Measurements from ENCODE around the gene SLC26A2. TPM values are rescaled to one million over a fixed set of nuclear protein-coding genes. Genes with fewer than 3 reads are reported as not detected.

Gene SLC26A2
- total RNA-seq, 1 experiment from 2014 or later: 34.6 TPM

GRCh38 chr5:149959406-149960236 is 937 bp upstream of the SLC26A2 start:
- peak; percentile 78 for TF ChIP-seq CTCF (IDR thresholded peaks at IDR 0.05; ENCODE audit: unreplicated experiment)

GRCh38 chr5:149961186-149961685 is 678 bp downstream of the SLC26A2 start:
- H3K9me3 Mint-ChIP-seq (ENCODE audit: low read depth, unreplicated experiment): no peaks in the 10 kb centered on the region
- peaks cover 57% of the 10 kb centered on the region for H3K4me1 Mint-ChIP-seq (ENCODE audit: low read depth, unreplicated experiment)
- peak overlapping the region; percentile 98 for H3K27ac Mint-ChIP-seq (ENCODE audit: unreplicated experiment)
- H3K4me3 Mint-ChIP-seq (ENCODE audit: low read depth, unreplicated experiment): peak overlapping the region; percentile 82
- TF ChIP-seq CTCF (IDR thresholded peaks at IDR 0.05; ENCODE audit: unreplicated experiment): no peak
- H3K36me3 Mint-ChIP-seq (ENCODE audit: insufficient read depth, unreplicated experiment): peaks cover 36% of the 10 kb centered on the region
- DNase-seq: no peak
- CTCF ChIA-PET: interaction anchor here (0.8 to 4.3 kb wide), 13 partner anchors 29 to 231 kb away, joined by 3 to 61 read pairs (median 4); partner anchors contain the start of genes HMGXB3, PPARGC1B and TIGD6
- intact Hi-C loops (cut with micrococcal nuclease; ENCODE audit: unreplicated experiment): no loop called here
- no peaks in the 10 kb centered on the region for H3K27me3 Mint-ChIP-seq (ENCODE audit: unreplicated experiment)
- TSS peak; percentile 66 for BruUV-seq (replicated peaks)

More at GRCh38 chr5:149959406-149960236, 937 bp upstream of the SLC26A2 start:
- H3K4me1 Mint-ChIP-seq (ENCODE audit: low read depth, unreplicated experiment): peaks cover 57% of the 10 kb centered on the region
- peak overlapping the region; percentile 98 for H3K27ac Mint-ChIP-seq (ENCODE audit: unreplicated experiment)
- DNase-seq: peak; percentile 52
- intact Hi-C loops (cut with micrococcal nuclease; ENCODE audit: unreplicated experiment): loop anchor here (1.0 kb wide), 2 partner anchors 21 to 323 kb away; no protein-coding TSS in a partner anchor
- H3K9me3 Mint-ChIP-seq (ENCODE audit: low read depth, unreplicated experiment): no peaks in the 10 kb centered on the region
- CTCF ChIA-PET: interaction anchor here (0.5 to 4.3 kb wide), 15 partner anchors 12 to 126 kb away, joined by 3 to 61 read pairs (median 3); partner anchors contain the start of genes HMGXB3 and TIGD6
- H3K27me3 Mint-ChIP-seq (ENCODE audit: unreplicated experiment): no peaks in the 10 kb centered on the region
- TSS peak; percentile 98 for BruUV-seq (replicated peaks)
- H3K4me3 Mint-ChIP-seq (ENCODE audit: low read depth, unreplicated experiment): peak overlapping the region; percentile 82
- peaks cover 36% of the 10 kb centered on the region for H3K36me3 Mint-ChIP-seq (ENCODE audit: insufficient read depth, unreplicated experiment)

- peak overlapping the region; percentile 98 for H3K27ac Mint-ChIP-seq (ENCODE audit: unreplicated experiment)
- CTCF ChIA-PET: interaction anchor here (0.7 to 4.3 kb wide), 16 partner anchors 29 to 277 kb away, joined by 3 to 61 read pairs (median 4); partner anchors contain the start of gene PPARGC1B
- no TSS peak for BruUV-seq (replicated peaks)
- intact Hi-C loops (cut with micrococcal nuclease; ENCODE audit: unreplicated experiment): loop anchor here (1.0 kb wide), 3 partner anchors 60 to 128 kb away; no protein-coding TSS in a partner anchor
- H3K4me1 Mint-ChIP-seq (ENCODE audit: low read depth, unreplicated experiment): peaks cover 52% of the 10 kb centered on the region
- H3K36me3 Mint-ChIP-seq (ENCODE audit: insufficient read depth, unreplicated experiment): peaks cover 36% of the 10 kb centered on the region
- DNase-seq: no peak
- H3K27me3 Mint-ChIP-seq (ENCODE audit: unreplicated experiment): no peaks in the 10 kb centered on the region
- H3K9me3 Mint-ChIP-seq (ENCODE audit: low read depth, unreplicated experiment): no peaks in the 10 kb centered on the region
- H3K4me3 Mint-ChIP-seq (ENCODE audit: low read depth, unreplicated experiment): peak overlapping the region; percentile 82
- TF ChIP-seq CTCF (IDR thresholded peaks at IDR 0.05; ENCODE audit: unreplicated experiment): peak; percentile 50
These were observed 1.4 kb downstream of the SLC26A2 start for GRCh38 chr5:149961957-149962409.

- Mint-ChIP-seq H3K4me3 (ENCODE audit: low read depth, unreplicated experiment) (no peak overlapping the region), H3K36me3 (ENCODE audit: insufficient read depth, unreplicated experiment) (peaks cover 36% of the 10 kb centered on the region), H3K9me3 (ENCODE audit: low read depth, unreplicated experiment) (no peaks in the 10 kb centered on the region), H3K27ac (ENCODE audit: unreplicated experiment) (no peak overlapping the region), H3K4me1 (ENCODE audit: low read depth, unreplicated experiment) (peaks cover 46% of the 10 kb centered on the region), H3K27me3 (ENCODE audit: unreplicated experiment) (no peaks in the 10 kb centered on the region)
- TF ChIP-seq CTCF (IDR thresholded peaks at IDR 0.05; ENCODE audit: unreplicated experiment): no peak
- no TSS peak for BruUV-seq (replicated peaks)
- no peak for DNase-seq
- intact Hi-C loops (cut with micrococcal nuclease; ENCODE audit: unreplicated experiment): loop anchor here (1.0 kb wide), 3 partner anchors 60 to 128 kb away; no protein-coding TSS in a partner anchor
- CTCF ChIA-PET: interaction anchor here (0.6 to 4.3 kb wide), 14 partner anchors 28 to 233 kb away, joined by 3 to 61 read pairs (median 4); partner anchors contain the start of gene PPARGC1B
These were observed 2.2 kb downstream of the SLC26A2 start for GRCh38 chr5:149962601-149963300.

Data from Calu3 (cell line).